GM19099 (cell line): ENCODE results near the gene F12.

Experiments
- POLR2A ChIP-seq: IDR thresholded peaks from 3 replicates; pipeline ENCODE4 v1.6.1; 2011; ENCODE audit warnings: low read depth; ENCODE audit not compliant: insufficient read length; ENCODE audit errors: extremely low read depth

The F12 gene

GRCh38 chr5:177449140-177450061, 40.0 kb upstream of the F12 start:
- TF ChIP-seq POLR2A: no peak

GRCh38 chr5:177448244-177448950, 39.0 kb upstream of the F12 start:
- no peak for TF ChIP-seq POLR2A

- peak; percentile 30 for TF ChIP-seq POLR2A
Measured at GRCh38 chr5:177447611-177448243, 38.4 kb upstream of the F12 start.

GRCh38 chr5:177447066-177447610, 37.8 kb upstream of the F12 start:
- no peak for TF ChIP-seq POLR2A

GRCh38 chr5:177446200-177447065, 37.1 kb upstream of the F12 start, which contains the start of gene PRR7:
Gene PRR7 (plus strand): TSS chr5:177446814. CDS start chr5:177455068, 8,254 bp downstream.
- TF ChIP-seq POLR2A: peak; percentile 61

- no peak for TF ChIP-seq POLR2A
Measured at GRCh38 chr5:177445917-177446199, 36.5 kb upstream of the F12 start.

GRCh38 chr5:177445052-177445916, 35.9 kb upstream of the F12 start:
- peak; percentile 5 for TF ChIP-seq POLR2A

GRCh38 chr5:177444106-177445051, 35.0 kb upstream of the F12 start:
- TF ChIP-seq POLR2A: peak; percentile 10

GRCh38 chr5:177443144-177443983, 34.0 kb upstream of the F12 start:
- no peak for TF ChIP-seq POLR2A

GRCh38 chr5:177442066-177442826, 32.9 kb upstream of the F12 start:
- no peak for TF ChIP-seq POLR2A
